ENCODE measurements around the gene SLC38A8.

The SLC38A8 gene

DNA sequence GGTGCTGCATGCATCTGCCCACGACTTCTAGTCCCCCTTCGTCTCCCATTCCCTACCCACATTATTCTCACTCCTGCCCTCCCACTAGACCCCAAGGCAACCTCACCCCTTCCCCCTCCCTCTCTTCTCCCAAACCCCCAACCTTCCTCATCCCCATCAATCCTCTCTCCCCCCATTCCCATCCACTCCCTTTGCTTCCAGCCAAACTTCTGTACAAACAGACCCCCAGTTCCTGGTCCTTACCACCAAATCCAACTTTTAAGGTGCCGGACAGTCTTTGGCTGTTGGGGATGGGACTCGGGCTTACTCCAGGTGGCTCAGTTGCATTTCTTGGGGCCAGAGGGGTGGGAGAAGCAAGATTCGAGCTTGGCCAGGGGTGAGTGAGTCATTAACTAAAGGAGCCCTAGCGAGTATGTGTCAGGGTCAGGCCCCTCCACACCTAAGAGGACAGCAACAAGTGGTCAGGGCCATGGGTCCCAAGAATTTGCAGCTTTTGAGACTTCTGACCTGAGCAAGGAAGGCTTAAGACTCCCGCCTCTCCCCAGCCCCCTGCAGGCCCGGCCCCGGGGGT lies at the start of gene SLC38A8:
TSS of gene SLC38A8 (minus strand) at position 488 of the 571 bp plus-strand sequence. CDS start 638 bp downstream, outside the sequence.
- no peak for DNase-seq
- intact Hi-C loops (cut with DNase I) = no loop called here

DNA sequence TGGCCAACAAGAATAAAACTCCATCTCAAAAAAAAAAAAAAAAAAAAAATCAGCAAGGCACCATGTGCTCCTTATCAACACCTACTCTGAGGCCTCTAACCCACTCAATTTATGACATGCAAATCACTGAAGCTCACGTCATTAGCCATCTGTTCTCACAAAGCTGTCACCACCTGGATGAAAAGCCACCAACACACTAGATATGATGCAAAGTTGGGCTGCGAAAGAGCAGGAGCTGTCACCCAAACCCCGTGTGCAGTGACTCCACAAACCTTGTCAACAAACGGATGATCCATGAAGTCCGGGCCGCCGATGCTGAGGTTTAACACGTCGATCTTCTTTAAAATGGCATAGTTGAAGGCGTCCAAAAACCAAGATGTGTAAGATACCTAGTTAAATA lies 48.9 kb upstream of the SLC38A8 start:
- DNase-seq = peak in 38 of 42 donors; percentile 28 to 90 (median 62)
- intact Hi-C loops (cut with DNase I) = no loop called here

DNA sequence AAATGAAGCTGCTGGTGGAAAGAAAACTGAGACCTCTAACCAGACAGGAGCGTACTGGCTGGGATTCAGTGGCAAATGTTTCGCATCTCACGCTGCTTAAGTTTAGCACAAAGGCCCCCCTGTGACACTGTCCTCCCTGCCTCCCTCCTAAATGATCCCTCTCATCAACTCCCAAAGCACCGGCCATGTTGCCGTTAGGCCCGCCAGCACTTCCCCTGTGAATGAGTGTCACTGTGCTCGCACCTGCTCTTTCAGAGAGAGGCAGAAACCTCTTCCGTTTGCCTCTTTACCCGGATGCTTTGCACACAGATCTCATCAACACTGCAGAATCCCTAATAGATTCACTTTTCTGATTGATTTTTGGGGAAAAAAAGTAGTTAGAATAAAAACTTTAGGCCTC lies 47.6 kb upstream of the SLC38A8 start:
- intact Hi-C loops (cut with DNase I) = no loop called here
- DNase-seq = peak in 24 of 42 donors; percentile 19 to 71 (median 45)

DNA sequence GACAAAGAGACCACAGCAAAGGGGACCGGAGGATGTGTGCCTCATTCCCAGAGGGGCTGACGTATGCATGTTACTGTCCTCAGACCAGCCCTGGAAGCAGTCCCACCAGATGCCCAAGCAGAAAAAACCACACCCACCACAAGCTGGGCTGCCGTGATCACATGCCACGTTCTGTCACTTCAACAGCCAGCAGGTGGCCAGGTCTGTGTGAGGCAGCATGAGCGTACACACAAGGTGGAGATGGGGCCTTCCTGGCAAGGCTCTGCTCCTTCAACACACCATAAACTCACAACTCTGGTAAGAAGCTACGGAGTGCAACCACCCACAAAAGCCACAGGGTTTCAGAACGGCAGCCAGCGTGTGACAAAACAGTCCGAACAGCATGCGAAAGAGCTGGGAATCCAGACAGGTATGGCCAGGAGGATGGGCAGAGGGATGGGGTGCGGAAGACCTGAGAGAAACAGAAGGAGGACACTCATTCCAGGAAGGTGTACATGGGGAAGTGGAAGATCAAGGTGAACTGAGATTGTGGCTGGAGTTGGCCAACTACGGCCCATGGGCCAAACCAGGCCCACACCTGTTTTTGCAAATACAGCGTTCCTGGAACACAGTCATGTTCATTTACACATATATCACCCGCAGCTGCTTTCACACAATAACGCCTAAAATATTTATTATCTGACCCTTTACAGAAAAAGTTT lies 46.2 kb upstream of the SLC38A8 start:
- intact Hi-C loops (cut with DNase I) = no loop called here
- peak in 3 of 42 donors; percentile 13 to 32 (median 18) for DNase-seq

DNA sequence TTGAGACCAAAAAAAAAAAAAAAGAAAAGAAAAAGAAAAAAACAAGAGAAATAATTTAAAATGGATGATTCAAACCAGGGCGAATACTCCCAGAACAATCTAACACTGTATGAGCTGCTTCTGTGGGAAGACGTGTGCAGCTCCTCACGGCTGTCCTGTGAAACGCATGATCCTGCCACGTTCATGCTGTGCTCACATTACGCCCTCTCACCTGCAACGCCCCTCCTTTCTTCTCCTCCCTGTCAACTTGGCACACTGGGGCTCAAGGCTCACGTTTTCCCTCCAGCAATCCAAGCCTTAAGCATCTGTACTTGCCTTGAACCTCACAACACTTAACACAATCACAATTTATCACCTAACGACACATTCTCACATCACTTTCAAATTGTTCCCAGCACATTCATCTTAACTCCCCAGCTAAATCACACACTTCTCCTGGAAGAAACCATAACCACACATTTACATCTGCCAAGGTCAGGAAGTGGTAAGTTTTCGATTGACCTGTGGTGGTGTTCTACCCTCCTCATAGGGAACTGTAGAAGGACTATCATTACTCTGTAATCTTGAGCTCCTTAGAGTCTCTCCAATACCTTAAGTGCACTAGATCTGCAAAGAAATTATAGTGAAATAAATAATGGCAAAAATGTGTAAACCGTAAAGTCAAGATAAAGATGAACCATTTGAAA lies 45.0 kb upstream of the SLC38A8 start:
- DNase-seq = peak in 39 of 42 donors; percentile 34 to 90 (median 67)
- intact Hi-C loops (cut with DNase I) = no loop called here

DNA sequence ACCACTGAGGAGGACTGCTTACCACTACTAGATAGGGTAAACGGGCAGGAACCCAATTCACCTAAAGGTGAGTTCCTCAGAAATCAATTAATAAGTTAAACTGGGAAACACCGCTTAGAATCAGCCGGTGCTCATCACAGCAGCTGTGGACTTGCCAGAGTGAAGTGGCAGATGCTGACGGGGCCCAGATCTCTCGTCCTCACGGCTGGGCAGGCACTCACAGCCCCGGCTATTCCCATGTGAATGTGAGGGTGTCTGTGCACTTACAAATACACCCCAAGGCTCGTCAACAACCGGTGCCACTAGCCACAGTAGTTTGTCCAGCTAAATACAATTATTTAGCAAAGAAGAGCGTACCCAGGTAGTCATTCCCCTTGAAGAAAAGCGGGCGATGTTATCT lies 44.4 kb upstream of the SLC38A8 start:
- DNase-seq = no peak
- intact Hi-C loops (cut with DNase I) = no loop called here

DNA sequence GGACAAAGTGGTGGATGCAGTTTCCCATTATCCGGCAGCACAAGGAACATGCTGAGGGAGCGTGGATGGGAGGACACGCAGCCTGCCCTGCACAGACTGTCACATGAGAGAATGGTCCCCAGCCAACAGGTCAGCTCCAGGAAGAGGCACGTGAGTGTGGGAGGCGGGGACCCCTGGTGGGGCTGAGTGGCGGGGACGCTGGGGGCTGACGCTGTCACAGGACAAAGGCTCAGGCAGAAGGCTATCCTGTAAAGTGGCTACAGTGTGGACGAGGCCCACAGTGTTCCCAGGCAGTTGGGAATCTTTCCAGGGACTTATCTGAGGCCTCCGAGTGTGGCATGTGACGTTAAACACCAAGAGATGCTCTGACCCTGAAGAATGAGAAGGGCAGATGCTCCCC lies 43.7 kb upstream of the SLC38A8 start:
- intact Hi-C loops (cut with DNase I) = no loop called here
- DNase-seq = no peak

DNA sequence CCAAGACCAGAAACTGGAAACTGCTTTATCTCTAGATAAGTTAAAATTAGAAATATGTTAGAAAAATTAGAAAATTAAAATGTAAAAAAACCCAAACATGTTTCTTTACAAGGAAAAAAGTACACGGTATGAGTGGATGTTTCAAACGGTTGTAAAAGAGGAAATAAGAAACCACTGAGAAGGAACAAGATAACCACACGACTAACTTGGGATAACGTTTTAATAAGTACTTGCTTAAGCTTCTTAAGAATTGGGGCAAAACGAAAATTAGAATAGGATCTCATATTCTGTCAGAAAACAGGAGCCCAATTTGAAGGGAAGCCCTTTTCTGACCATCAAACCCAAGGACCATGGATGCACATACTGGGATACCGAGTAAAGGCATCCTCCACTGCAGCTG lies 43.2 kb upstream of the SLC38A8 start:
- intact Hi-C loops (cut with DNase I) = no loop called here
- DNase-seq = no peak

DNA sequence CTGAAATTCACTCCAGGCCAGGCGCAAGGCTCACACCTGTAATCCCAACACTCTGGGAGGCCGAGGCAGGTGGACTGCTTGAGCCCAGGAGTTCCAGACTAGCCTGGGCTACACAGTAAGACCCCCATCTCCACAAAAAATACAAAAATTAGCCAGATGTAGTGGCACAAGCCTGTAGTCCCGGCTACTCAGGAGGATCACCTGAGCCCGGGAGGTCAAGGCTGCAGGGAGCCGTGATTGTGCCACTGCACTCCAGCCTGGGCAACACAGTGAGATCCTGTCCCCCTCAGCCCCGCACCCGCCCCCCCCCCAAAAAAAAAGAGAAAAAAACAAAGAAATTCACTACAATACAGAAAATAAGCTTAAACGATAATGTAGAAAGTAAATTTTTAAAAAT lies 42.7 kb upstream of the SLC38A8 start:
- DNase-seq = no peak
- intact Hi-C loops (cut with DNase I) = no loop called here

DNA sequence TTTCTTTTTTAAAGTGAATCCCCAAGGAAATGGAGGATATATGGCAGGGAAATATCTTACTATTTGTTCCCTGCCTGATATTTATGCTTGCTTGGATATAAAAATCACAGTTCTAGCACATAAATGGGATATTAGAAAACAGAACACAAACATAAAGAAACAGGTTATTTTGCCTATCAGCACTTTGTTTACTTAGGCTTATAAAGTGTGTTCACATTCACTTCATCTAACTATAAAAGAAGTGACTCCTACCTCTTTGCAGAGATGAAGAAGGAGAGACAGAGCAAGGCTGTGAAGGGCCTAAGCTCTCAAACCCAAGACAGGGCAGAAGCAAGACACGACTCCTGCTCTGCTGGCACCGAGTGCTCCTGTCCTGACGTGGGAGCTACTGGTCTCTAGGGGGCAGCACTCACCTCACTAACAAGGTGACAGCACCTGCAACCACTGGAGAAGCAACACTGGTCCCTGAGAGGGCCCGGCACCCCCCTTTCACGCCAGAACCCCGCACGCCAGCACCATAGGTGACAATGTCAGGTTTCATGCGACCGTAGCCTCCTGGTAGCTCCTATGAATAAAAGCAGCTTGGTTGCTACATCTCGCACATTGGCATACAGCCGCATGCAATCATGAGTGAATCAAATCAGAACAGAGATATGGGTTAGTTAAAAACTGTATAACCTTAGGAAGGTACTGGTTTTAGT lies 42.1 kb upstream of the SLC38A8 start:
- DNase-seq = peak in 41 of 42 donors; percentile 39 to 84 (median 69)
- intact Hi-C loops (cut with DNase I) = no loop called here

DNA sequence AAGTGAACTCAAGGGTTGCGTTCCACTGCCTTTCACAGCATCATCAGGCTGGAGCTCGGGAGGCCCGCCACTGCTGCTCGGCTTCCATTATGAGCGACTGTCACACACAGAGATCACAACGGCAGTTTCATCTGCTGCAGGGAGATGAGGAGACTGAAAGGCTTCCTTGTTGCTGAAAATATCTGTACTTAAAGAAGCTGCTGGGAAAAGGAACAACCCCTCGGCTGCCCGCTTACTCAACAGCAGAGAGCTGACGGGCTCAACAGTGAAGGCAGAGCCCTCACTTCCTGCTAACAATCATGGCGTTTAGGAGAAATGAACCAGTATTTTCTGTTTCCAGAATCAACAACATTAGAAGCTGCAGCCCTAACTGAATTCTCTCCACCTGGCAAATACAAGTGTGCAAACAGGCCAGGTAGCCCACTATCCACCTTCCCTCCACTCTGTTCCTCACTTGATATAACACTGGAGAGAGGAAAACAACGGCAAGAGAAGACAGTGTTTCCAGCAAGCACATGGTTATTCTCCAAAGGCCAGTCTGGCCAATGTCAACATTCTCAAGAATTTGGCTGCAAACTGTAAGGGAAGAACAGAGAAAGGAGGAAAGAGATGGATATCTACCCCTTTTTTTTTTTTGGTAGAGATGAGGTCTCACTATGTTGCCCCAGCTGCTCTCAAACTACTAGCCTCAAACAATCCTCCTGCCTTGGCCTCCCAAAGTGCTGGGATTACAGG lies 40.4 kb upstream of the SLC38A8 start:
- intact Hi-C loops (cut with DNase I) = no loop called here
- DNase-seq = peak in 23 of 42 donors; percentile 18 to 74 (median 46)

DNA sequence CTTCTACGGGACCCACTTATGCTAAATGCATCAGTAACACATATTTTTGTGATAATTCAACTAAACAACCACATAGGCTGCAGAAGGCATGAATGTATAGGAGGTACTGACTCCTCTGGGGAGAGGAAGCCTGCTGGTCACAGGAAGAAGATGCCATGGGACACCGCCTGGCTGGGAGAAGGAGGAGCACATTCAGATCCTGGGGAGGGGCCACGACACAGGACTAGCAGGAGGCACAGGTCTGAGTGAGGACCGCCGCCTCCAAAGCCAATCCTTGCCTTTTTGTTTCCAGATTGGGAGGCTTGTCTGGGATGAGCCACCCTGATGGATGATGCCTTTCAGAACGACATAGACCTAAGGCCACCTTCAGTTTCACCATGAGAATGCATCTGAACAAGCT lies 39.5 kb upstream of the SLC38A8 start:
- intact Hi-C loops (cut with DNase I) = no loop called here
- DNase-seq = no peak

DNA sequence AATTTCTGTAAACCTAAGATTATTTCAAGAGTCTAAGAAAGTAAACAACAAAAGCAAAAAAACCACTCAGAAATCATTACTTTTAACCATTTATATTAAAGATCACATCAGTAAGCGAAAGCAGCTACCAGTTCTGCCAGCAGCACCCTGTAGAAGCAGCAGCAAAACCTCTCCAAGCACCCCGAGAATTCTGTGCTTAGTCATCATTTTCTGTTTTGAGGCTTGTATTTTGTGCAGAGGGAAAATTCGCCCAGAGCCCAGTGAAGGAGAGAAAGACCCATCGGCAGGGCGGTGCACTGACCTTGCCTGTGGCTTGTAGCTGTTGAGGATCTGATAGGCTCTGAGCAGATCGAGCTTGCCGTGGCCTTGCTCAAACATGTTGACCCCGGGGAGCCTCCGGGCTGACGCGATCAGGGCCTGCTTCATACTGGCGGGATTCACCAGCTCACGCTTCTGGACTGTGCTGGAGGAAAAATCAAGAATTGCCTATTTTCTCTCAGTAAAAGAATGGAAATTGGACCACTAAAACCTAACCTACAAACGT lies 38.9 kb upstream of the SLC38A8 start:
- intact Hi-C loops (cut with DNase I) = no loop called here
- no peak for DNase-seq

DNA sequence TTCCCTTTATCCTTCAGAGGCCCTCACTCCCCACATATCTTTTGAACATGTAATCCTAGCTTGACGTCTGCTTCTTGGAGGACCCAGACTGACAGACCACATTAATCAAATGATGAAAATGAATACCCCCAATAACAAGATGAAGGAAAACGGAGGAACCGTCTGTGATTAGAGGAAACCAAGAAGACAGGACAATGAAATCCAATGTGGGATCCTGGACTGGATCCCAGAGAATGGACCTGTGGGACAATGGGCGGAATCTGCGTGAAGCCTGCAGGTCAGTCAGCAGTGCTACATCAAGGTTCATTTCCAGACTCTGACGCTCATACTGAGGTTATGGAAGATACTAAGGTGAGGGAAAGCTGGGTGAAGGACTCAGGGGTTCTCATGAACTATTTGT lies 38.2 kb upstream of the SLC38A8 start:
- no peak for DNase-seq
- intact Hi-C loops (cut with DNase I) = no loop called here

DNA sequence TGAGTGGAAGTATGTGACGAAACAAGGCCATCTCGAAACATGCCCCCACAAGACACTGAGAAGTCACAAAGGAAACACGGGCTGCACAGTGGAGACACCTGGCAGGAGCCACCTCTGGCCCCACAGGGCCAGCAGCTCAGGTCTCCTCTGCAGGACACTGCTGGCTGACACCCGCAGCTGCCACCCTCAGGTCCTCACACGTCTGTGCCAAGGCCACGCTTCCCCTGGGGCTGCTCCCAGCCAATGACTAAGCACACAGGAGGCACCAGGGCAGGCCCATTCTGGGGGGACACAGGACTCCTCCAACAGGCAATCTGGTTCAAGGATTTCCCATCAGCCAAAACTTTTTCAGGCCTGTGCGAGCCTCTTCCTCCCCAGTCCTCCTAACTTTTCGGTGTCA lies 37.8 kb upstream of the SLC38A8 start:
- intact Hi-C loops (cut with DNase I) = no loop called here
- no peak for DNase-seq

DNA sequence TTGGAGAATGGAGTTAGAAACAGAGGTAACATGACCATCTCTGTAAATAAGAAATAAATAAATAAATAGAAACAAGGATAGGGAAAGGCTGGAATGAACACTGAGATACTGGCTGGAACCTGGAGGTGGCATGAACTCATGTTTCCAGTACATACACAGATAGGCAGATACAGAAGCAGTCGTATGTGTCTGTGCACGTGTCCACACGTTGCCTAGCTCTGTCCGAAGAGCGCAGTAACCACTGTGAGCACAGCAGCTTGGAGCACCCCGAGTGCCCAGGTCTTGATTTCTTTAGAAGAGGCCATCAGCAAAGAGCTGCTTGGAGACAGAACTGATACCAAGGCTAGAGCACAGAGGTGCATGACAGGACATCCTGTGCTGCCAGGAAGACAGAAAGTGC lies 37.1 kb upstream of the SLC38A8 start:
- DNase-seq = no peak
- intact Hi-C loops (cut with DNase I) = no loop called here

DNA sequence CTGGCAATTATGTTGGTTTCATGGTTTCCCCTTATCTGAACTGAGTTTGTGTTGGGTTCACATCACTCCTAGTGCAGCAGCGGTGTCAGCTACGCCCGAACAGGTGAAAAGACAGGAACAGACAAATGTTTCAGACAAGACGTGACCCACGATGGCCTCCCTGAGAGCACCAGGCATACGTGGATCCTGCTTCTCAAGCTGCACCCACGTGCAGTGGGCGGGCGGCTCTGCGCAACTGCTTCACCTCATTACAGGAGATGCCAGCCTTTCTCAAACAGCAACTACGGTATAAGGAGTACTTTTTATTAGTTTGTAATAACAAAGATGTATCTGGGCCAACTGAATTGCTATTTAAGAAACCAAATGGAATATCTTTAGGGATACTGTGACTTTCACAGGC lies 32.8 kb upstream of the SLC38A8 start:
- peak; percentile 57 to 96 (median 81) for DNase-seq
- intact Hi-C loops (cut with DNase I) = no loop called here

DNA sequence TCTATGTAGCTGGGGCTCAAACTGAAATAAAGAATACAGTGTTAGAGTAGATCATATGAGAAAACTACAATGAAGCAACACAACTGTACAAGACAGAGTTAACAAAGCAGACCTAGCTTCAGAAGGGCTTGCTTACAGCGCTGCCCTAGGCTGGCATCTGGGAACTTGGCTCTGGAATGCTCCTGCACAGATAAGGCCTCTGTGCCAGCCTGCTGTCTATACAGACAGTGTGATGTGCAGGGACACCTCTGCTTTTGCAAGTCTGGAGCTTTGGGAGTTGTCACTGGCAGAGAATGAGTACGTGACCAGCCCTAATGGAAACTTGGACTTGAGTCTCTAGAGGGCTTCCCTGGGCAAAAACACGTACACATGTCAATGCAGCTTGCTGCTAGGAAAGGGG lies 32.1 kb upstream of the SLC38A8 start:
- no peak for DNase-seq
- intact Hi-C loops (cut with DNase I) = no loop called here

DNA sequence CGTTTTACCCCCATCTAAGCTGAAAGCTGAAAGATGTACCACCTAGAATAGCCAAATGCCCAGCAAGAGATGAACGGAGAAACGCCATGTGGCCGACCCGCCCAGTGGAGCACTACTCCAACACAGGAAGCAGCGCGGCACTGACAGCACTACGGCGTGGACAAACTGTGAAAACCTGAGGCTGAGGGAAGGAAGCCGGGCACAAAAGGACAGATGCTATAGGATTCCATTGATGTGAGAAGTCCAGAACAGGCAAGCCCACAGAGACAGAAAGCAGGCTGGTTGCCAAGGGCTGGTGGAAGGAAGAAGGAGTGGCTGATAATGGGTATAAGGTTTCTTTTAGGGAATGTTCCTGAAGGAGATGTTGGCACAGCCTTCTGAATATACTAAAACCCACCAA lies 29.4 kb upstream of the SLC38A8 start:
- intact Hi-C loops (cut with DNase I) = no loop called here
- DNase-seq = no peak

All from head of caudate nucleus (tissue), 42 donors.